GM18951 (cell line): ENCODE results near the gene KIAA1328.

Experiments used
- POLR2A ChIP-seq: IDR thresholded peaks from 4 replicates; pipeline ENCODE4 v1.6.1; 2011; ENCODE audit warnings: mild to moderate bottlenecking; ENCODE audit not compliant: insufficient read length, insufficient read depth; ENCODE audit errors: extremely low read depth
- in situ Hi-C: fragments of 300-500 bp; cut with MboI; formaldehyde crosslinking; loops from one replicate; pipeline ENCODE4 v1.12.0; 2022; ENCODE audit warnings: low sequenced_read_pairs, mixed read lengths, inconsistent platforms; ENCODE audit not compliant: unreplicated experiment

Gene KIAA1328

DNA sequence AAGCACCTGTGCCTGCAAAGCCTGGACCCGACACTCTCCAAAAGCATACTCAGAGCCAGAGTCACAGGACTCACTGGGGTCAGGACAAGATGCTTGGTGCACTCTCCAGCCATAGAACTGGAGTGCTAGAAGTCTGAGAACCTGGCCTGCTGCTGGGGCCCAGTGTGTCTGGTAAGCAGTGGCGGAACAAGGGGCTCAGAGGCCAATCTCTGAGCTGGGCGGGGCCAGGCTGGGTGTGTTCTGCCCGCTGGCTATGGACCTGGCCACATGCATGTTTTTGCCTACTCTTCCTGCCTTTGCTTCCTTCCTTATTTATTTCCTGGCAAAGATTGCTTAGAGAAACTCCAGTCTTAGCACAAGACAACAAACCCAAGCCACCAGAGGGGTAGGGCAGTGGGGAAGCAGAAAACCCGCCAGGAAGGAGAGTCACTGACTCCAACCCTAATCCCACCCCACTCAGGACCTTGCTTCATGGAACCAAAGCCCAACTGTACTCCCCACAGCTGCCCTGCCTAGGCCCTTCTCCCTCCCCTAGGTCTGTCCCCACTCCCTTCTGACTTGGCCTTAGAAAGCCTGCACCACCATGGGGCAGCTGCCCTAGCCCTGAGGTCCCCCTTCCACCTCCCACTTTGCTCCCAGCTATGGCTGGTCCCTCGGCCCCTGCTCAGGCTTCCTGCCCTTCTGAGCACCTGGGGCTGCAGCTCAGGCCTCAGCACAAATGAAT lies 421.1 kb downstream of the KIAA1328 start:
- in situ Hi-C loops: no loop called here
- no peak for TF ChIP-seq POLR2A

DNA sequence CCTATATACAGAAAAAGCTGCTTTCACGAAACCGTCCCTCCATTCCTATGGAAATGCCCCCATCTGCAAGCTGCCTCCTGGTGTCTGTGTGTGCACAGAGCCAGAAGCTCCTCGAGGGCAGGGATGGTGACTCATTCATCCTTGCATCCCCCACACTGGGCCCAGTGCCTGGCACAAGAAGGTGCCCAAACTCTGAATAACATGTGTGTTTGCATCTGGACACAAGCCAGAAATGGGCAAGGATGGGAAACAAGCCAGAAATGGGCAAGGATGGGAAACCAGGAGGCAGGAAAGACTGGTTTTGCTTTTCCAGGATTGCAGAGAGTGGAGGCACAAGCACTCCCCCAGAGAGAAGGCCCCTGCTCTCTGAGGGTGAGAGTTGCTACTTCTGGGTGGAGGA lies 422.8 kb downstream of the KIAA1328 start:
- no peak for TF ChIP-seq POLR2A
- in situ Hi-C loops: no loop called here

DNA sequence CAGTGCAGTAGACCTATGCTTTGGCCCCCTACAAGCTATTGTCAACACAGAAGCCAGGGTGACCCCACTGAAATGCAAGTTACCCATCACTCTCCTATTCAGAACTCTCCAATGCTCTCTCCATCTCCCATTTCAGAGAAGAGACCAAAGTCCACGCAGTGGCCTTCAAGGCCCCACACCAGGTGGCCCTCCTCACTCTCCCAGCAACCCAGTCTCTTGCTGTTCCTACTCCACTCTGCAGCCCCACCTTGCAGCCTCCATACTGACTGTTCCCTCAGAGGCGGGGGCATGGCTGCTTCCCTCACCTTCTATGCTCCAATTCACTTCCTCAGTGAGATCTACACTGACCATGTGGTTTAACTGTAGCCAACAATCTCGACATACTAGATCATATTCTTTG lies 423.4 kb downstream of the KIAA1328 start:
- in situ Hi-C loops: no loop called here

DNA sequence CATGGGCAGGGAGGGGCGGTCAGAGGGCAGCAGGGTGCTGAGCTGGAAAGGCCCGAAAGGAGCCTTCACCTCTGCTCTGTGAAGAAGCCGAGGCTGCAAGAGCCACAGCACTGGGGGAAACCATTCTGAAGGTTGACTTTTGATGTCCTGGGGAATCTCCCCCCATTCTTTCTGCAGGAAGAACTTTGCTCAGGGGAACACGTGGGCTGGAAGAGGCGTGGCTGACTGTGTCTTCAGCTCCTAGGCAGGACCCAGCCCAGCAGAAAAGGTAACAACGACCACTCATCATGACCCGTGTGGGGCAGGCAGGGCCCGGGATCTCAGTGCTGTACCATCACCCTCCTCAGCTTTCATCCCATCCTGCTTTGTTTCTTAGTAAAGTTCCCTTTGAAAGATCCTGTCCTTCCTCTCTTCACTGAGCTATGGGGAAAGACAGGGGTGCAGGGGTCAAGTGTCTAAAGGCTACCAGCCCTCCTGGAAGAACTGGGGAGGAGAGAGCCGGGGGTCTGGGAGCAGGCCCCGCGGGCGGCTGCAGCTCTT lies 424.0 kb downstream of the KIAA1328 start:
- in situ Hi-C loops: no loop called here
- TF ChIP-seq POLR2A: no peak

More for the DNA sequence above, 423.4 kb downstream of the KIAA1328 start:
- TF ChIP-seq POLR2A: no peak

DNA sequence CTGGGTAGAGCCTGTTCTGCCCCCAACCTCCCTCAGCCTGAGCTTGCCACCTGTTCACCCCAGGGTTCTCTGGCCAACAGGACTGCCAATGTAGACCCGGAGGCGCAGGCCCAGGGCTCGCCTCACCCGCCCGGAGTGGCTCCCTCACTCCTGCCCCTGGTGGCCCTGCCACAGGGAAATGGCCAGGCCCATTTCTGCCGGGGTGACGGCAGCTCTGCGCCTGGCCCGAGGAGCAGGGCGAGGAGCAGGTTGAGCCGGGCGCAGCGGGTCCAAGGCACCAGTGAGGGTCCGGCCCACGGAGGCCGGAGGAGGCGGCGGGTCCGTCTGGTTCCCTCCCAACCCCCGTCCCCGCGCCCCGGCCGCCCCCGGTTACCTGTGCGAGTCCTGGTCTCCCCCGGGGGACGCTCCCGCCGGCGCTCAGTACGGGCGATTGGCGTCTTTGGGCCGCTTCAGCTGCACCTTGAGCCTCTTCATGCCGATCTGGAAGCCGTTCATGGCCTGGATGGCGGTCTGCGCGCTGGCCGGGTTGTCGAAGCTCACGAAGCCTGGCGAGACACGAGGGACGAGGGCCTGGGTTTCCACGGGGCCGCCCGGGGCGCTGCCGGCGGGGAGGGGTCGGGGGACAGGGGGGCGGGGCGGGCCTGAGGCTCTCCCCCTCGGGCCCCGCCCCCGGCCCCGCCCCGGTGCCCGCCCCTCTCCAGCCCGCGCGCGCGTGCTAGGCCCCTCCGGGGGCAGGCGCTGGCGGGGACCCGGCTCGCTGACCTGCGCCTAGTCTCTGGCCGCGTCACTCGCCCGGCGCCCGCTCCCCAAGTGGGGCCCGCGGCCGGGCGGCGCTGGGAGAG lies 424.7 kb downstream of the KIAA1328 start:
- TF ChIP-seq POLR2A: no peak
- in situ Hi-C loops: no loop called here

DNA sequence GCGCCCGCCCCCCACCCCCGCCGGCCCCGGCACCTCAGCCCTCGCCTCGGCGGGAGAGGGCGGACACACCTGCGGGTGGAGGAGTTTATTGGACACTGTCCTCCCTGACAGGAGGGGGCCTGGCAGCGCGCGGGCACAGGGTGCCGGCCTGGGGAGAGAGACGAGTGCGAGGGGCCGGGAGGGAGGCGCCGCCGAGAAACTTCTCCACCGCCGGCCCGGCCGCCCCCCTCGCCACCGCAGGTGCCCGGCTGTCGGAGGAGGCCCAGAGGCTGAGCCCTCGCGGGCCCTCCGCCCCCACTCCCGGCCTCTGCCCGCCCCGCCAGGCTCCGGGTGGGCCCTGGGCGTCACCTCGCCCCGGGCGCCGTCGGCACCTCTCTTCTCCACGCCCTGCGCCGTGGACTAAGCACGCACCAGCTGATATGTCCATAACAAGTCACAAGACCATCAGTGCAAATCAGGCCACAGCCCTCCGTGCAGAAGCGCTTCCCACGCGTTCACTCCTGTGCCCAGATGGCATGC lies 425.4 kb downstream of the KIAA1328 start:
- in situ Hi-C loops: no loop called here
- no peak for TF ChIP-seq POLR2A

DNA sequence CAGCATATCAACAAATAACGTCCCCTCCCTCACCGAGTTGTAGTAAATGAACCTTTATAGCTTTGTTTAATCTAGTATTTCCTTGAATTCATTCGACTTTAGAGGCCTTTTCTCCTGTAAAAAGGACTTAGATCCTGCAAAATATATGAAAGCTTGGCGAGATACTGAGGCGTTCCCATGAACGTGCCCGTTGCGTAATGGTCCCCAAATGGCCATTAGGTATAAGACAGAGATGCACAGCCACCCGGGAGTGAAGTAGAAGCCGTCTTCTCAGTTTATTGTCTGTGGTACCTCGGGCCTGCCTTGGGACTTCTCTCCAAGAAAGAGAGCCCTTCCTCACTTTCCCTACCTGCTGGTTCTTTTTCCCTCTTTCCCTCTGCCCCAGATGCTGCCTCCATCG lies 426.0 kb downstream of the KIAA1328 start:
- in situ Hi-C loops: no loop called here
- TF ChIP-seq POLR2A: no peak

DNA sequence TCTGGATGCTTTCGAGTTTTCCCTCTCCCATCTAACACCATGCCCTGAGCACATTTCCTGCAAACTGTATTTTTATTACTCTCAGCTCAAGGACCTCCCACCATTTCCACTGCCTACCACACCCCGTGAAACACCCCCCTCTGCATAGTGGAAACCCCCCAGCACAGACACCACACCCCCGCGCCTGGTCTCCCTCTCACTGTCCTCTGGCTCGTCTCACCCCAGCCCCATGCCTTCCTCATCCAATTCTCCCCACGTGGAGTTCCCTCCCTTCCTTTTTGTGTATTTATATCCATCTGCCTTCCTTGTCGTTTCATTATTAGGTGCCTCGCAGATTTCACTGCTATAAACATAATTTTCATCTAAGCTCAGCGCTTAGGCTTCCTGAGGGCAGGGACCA lies 429.2 kb downstream of the KIAA1328 start:
- in situ Hi-C loops: no loop called here
- no peak for TF ChIP-seq POLR2A

DNA sequence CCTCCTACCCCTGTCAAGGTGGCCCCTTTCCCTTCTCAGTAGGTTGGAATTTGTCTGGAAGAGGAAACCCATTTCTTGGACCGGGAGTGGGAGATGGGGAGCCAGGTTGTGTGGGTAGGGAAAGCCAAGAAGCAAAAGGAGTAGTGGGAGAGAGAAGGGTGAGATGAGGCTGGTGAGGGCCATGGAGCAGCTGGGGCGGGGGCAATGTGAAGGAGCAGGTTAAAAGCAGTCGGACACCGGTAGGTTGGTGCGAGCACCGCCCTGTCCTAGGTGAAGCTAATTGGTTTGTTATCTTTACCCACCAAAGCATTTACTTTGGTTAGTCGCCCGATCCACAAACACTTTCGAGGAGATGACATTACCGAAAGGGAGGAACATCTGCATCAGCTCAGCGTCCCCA lies 429.9 kb downstream of the KIAA1328 start:
- in situ Hi-C loops: no loop called here

DNA sequence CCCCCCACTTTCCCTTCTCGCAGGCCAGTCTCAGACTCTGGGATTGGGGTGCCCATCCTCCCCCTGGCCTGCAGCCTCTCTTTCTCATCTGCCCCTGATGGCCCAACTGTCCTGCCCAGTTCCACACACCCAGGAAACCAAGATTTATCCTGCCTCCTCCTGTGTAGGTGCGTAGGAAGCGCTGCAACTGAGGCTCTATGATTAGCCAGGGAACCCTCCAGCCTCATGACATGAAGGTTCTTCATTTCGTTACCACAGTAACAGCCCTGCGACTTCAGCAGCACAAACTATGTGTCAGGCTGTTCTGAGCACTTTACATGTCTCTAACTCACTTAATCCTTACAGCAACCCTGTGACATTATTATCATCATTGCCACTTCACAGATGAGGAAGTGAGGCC lies 430.8 kb downstream of the KIAA1328 start:
- TF ChIP-seq POLR2A: no peak
- in situ Hi-C loops: no loop called here

More for the DNA sequence above, 429.9 kb downstream of the KIAA1328 start:
- no peak for TF ChIP-seq POLR2A

DNA sequence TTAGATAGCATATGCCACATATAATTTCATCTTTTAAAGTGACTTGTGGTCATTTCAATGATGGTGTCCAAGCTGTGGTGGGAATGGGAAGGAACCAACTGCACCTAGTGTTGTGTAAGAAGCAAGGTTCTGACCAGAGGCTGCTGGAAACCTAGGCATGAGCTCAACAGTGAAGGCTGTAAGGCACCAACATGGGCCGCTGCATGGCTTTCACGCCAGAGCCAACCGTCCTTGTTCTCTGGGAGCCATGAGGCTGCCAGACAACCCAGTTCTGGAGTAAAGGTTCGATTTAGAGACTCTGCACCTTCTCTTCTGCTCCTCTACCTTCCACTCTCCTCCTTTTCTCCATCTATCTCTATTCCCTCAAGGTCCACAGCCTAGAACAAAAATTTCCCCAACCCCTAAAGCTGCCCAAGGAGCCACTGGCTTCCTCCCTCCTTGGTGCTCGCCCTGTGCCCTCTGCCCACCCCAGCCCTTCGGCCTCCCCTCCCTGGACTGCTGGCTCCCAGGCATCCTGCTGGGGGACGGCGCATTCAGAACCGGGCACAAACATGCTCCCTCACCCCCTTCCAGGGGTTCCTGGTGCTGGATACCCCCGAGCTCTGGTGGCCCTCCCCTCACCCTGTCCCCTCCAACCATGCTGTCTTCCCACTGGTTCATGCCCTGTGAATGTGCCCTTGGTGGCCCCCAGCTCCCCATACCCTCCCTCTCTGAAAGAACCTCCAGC lies 431.6 kb downstream of the KIAA1328 start:
- in situ Hi-C loops: no loop called here
- TF ChIP-seq POLR2A: no peak

DNA sequence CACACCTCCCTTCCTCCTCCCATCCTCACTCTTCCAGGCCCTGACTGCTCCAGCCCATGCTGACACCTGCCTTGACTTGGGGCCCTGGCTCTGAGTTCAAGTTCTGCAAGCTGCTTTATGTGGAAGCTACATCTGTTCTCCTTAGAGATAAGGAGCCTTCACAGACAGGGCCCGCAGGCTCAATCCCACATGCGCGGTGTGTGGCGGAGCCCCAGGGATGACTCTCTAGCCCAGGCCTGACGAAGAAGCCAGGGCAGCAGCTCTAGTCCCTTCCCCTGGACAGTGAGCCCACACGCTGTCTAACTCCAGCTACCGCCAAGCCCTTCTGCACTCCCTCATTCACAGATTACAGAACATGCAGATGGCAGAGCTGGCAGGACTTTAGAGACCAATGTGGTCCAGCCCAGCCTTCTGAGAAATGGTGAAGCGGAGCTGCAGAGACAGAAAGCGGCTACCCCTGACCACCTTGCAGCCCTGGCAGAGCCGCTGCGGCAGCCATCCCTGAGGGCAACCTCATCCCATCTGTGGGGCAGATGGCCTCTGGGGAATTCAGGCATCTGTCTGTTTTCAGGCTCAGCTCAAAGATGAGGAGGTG lies 432.4 kb downstream of the KIAA1328 start:
- in situ Hi-C loops: no loop called here
- no peak for TF ChIP-seq POLR2A

DNA sequence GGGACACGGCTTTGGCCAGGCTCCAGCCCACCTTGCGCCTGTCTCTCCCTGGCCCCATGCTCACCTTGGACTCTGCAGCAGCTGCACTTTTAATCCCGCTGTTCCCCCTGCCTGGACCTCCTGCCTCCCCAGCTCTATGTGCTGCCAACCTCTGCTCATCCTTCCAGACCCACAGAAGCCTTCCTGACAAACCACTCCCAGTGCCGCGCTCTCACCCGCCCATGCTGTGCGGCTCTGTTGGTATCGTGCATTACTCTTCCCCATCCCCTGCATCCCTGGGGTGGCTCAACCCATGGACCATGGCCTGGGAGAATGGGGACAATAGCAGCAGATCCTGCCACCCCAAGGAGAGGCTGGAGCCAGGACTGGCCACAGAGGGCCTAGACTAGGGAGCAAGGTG lies 433.1 kb downstream of the KIAA1328 start:
- TF ChIP-seq POLR2A: no peak
- in situ Hi-C loops: no loop called here

DNA sequence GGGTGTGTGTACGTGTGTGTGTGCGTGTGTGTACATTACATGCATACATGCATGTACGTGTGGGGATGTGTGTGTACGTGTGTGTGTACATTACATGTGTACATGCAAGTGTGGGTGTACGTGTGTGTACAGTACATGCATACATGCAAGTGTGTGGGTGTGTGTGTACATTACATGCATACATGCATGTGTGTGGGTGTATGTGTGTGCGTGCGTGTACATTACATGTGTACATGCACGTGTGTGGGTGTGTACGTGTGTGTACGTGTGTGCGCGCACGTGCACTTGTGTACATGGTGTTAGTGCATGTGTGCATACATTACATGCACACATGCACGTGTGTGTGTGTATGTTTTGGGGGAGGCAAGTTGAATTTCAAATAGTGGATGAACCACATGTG lies 436.0 kb downstream of the KIAA1328 start:
- TF ChIP-seq POLR2A: no peak
- in situ Hi-C loops: no loop called here
